K562 (cell line): Measurements from ENCODE around the gene ME3. TPM values are rescaled to one million over a fixed set of nuclear protein-coding genes. Genes with fewer than 3 reads are reported as not detected.

Experiments
- ATAC-seq: fragments of 200-7000 bp; cut with Tn5 transposase; 3 replicates; pipeline ENCODE4 v1.9.1; 2020; ENCODE audit warnings: moderate library complexity
- BruUV-seq: library from RNA; stranded (reverse); fragments of 400-500 nt; replicated peaks from 2 replicates; lab custom pipeline; 2021; lab: Mats Ljungman, UMichigan
- CTCF ChIA-PET: fragments of 300-600 bp; formaldehyde crosslinking; extraction: SDS; loops from one replicate; lab custom pipeline; 2021; ENCODE audit warnings: low intra/inter-chr PET ratio; lab: Yijun Ruan, JAX
- POLR2A ChIA-PET: fragments of 300-600, 350-650 bp; sonication (Branson Sonifier 250); formaldehyde crosslinking; extraction: SDS; loops from one replicate; lab custom pipeline; 2021; ENCODE audit warnings: antibody characterized with exemption, inconsistent platforms; lab: Yijun Ruan, JAX
- DNase-seq, 4 experiments: peaks; one replicate each; pipeline versions ENCODE4 v3.0.0 to v3.0.0-alpha.2; 2011 to 2018; ENCODE audit warnings: low spot score in 3 of 4, mixed read lengths in 3 of 4; ENCODE audit errors: extremely low read depth in 1 of 4
- FAIRE-seq: peaks from 2 replicates; lab custom pipeline; 2011; peaks lifted over from hg19 to GRCh38; lab: Jason Lieb, UNC
- H2AFZ ChIP-seq: 2 replicates; pipeline ENCODE4 v1.6.0; 2011; ENCODE audit warnings: low read depth, low read length, control low read depth, inconsistent platforms
- H3K27ac ChIP-seq: fragments of 200-600 bp; 3 replicates; pipeline ENCODE4 v1.8.0; 2011; ENCODE audit warnings: low read depth, mild to moderate bottlenecking, control low read depth, inconsistent platforms, low read length, moderate library complexity, mixed read lengths; ENCODE audit errors: extremely low read depth
- H3K27me3 ChIP-seq, 2 experiments: fragments of 300-600 bp in 1 of 2; 2 replicates in 1 of 2; 3 replicates in 1 of 2; pipeline versions ENCODE4 v1.6.0 to v1.8.0; 2011; ENCODE audit warnings: inconsistent platforms in 2 of 2, low read length in 2 of 2, mild to moderate bottlenecking in 1 of 2, mixed read lengths in 1 of 2, moderate library complexity in 1 of 2; ENCODE audit not compliant: control insufficient read depth in 2 of 2, insufficient read depth in 2 of 2
- H3K36me3 ChIP-seq: fragments of 300-600 bp; 3 replicates; pipeline ENCODE4 v1.8.0; 2011; ENCODE audit warnings: mild to moderate bottlenecking, low read length, inconsistent platforms; ENCODE audit not compliant: control insufficient read depth, insufficient read depth
- H3K4me1 ChIP-seq, 2 experiments: fragments of 200-600 bp in 1 of 2; replicated peaks in 1 of 2; 2 replicates in 1 of 2; 3 replicates in 1 of 2; pipeline versions ENCODE4 v1.5.1 to v1.8.0; 2011; ENCODE audit warnings: inconsistent platforms in 2 of 2, low read length in 2 of 2, mild to moderate bottlenecking in 1 of 2, mixed read lengths in 1 of 2, moderate library complexity in 1 of 2; ENCODE audit not compliant: control insufficient read depth in 2 of 2, insufficient read depth in 2 of 2
- H3K4me2 ChIP-seq: 2 replicates; pipeline ENCODE4 v1.6.1; 2011; ENCODE audit warnings: low read length, control low read depth, inconsistent platforms, mixed read lengths; ENCODE audit not compliant: insufficient read depth
- H3K4me3 ChIP-seq: fragments of 200-600 bp; sonication (generic), shearing (Covaris generic); 2 replicates; pipeline ENCODE4 v1.5.1; 2016; ENCODE audit warnings: control low read depth, inconsistent platforms
- H3K79me2 ChIP-seq: fragments of 200-600 bp; 3 replicates; pipeline ENCODE4 v1.8.0; 2011; ENCODE audit warnings: low read length, inconsistent platforms; ENCODE audit not compliant: control insufficient read depth, insufficient read depth
- H3K9ac ChIP-seq, 2 experiments: 2 replicates each; pipeline versions ENCODE4 v1.6.0 to v1.6.1; 2011; ENCODE audit warnings: low read depth in 2 of 2, low read length in 2 of 2, control low read depth in 1 of 2, inconsistent platforms in 1 of 2, mild to moderate bottlenecking in 1 of 2, mixed read lengths in 1 of 2; ENCODE audit not compliant: insufficient read depth in 1 of 2
- H3K9me1 ChIP-seq: one replicate; pipeline ENCODE4 v1.6.0; 2011; ENCODE audit warnings: inconsistent platforms, mild to moderate bottlenecking, low read length, moderate library complexity; ENCODE audit not compliant: control insufficient read depth, insufficient read depth
- H3K9me3 ChIP-seq: replicated peaks from 2 replicates; pipeline ENCODE4 v1.5.1; 2011; ENCODE audit warnings: low read depth, low read length, inconsistent platforms; ENCODE audit not compliant: control insufficient read depth, insufficient read depth
- H4K20me1 ChIP-seq: replicated peaks from 2 replicates; pipeline ENCODE4 v1.6.1; 2011; ENCODE audit warnings: low read length, inconsistent platforms, mixed read lengths; ENCODE audit not compliant: control insufficient read depth, insufficient read depth
- E4F1 ChIP-seq: fragments of 250-450 bp; sonication (Bioruptor Pico); IDR thresholded peaks from 2 replicates; pipeline ENCODE4 v1.5.0; 2021; ENCODE audit warnings: mild to moderate bottlenecking, borderline replicate concordance
- PREB ChIP-seq: sonication (generic); formaldehyde crosslinking; IDR thresholded peaks from 2 replicates; pipeline ENCODE4 v1.8.1; 2023; ENCODE audit warnings: mild to moderate bottlenecking, missing genetic modification reagents
- SAFB ChIP-seq: fragments of 200-400 bp; formaldehyde crosslinking; IDR thresholded peaks from 2 replicates; pipeline ENCODE4 v1.6.1; 2017; ENCODE audit warnings: low read depth, low read length, borderline replicate concordance
- WGBS: fragments of 100-300 bp; shearing (Covaris generic); methylation state at CpG from one replicate; pipeline ENCODE4 v1.1.6; 2016; ENCODE audit warnings: low coverage, mixed read lengths; ENCODE audit not compliant: insufficient coverage; ENCODE audit errors: missing lambda C conversion rate; 5-methylcytosine and 5-hydroxymethylcytosine counted together
- in situ Hi-C: fragments of 300-500 bp; cut with MboI; formaldehyde crosslinking; loops from 4 replicates; pipeline ENCODE4 v1.15.0; 2018; ENCODE audit warnings: inconsistent platforms, mixed read lengths
- intact Hi-C: fragments of 100-400 bp; cut with micrococcal nuclease; formaldehyde crosslinking; loops from 2 replicates; pipeline ENCODE4 v1.14.2; 2022
- polyA plus RNA-seq, 8 experiments: library from polyadenylated mRNA; depleted of rRNA in 4 of 8; stranded (reverse) in 5 of 8; unstranded in 3 of 8; fragments of >200 nt; fragmentation: Nextera tagmentation in 2 of 8; fragmentation: Illumina TruSeq in 1 of 8; extraction: Ambion mirVana in 2 of 8; extraction: Trizol in 1 of 8; gene quantifications; 2 replicates each; pipeline versions ENCODE4 v1.2.1 to v1.2.3, GENCODE V29; 2011 to 2014; ENCODE audit warnings: inconsistent platforms in 1 of 8, missing spikeins in 1 of 8
- total RNA-seq, 7 experiments: library from RNA; depleted of rRNA in 6 of 7; stranded (reverse); fragments of >200 nt in 6 of 7; fragmentation: Illumina TruSeq in 2 of 7; extraction: Trizol in 2 of 7; gene quantifications; 2 replicates each; pipeline versions ENCODE4 v1.2.1 to v1.2.3, GENCODE V29; 2011 to 2021; ENCODE audit warnings: low replicate concordance in 1 of 7

Gene ME3
- total and polyA plus RNA-seq, 9 of the 15 experiments (the other 6 are each of a cell fraction or from before 2014, with no cell fraction given) = not detected

DNA sequence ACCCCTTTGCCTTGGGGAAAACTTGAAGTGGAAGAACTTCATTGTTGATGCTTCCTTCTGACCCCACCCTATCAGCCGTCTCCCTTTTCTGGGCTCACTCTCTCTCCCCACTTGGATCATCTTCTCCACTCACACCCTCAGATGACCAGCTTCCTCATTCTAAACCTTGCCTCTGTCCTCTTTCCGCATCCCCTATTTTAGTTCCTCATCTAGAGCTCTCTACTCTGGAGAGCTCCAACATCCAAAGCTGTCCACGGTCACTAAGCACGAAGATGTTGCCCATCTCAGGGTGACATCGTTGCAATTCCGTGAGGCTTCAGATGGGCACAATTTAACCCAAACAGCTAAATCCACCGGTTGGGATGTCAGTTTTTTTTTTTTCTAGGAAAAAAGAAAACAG is 31.6 kb upstream of the ME3 start (continued):
- TF ChIP-seq E4F1 (no peak), SAFB (no peak)

GRCh38 chr11:86702220-86702983 is 30.0 kb upstream of the ME3 start:
- DNase-seq = no peak
- Histone ChIP-seq H3K36me3 (no peaks in the 10 kb centered on the region), H3K4me2 (no peak overlapping the region), H3K27ac (no peak overlapping the region), H3K9me3 (no peaks in the 10 kb centered on the region), H3K79me2 (no peaks in the 10 kb centered on the region), H3K4me3 (no peak overlapping the region), H3K9ac (no peak overlapping the region), H2AFZ (no peak overlapping the region), H3K27me3 (no peaks in the 10 kb centered on the region; a peak in 1 of 5 replicates), H4K20me1 (no peaks in the 10 kb centered on the region), H3K4me1 (peaks cover 0 to 7% of the 10 kb centered on the region in 2 experiments; a peak in 2 of 5 replicates), H3K9me1 (no peaks in the 10 kb centered on the region)
- in situ Hi-C loops (no loop called here), intact Hi-C loops (no loop called here)
- CTCF ChIA-PET = no interaction called here
- TF ChIP-seq PREB (CRISPR knock-in tag) = no peak
- POLR2A ChIA-PET = no interaction called here
- no peak for ATAC-seq
- BruUV-seq = no TSS peak
- FAIRE-seq = no peak
- 0% methylated on average over 4 of the region's 4 CpGs for WGBS
